WI38 (cell line): ENCODE data around the gene RNF115.
"Not testable (repeated sequence)": the region's sequence is repeated elsewhere in the genome, so short reads cannot be mapped to it uniquely, and the experiment has no call there.

Experiments used
- H3K4me3 ChIP-seq: 2 replicates; pipeline ENCODE4 v1.5.1; 2011; ENCODE audit warnings: low read depth, mild to moderate bottlenecking, control low read depth, low read length
- CTCF ChIP-seq: IDR thresholded peaks from 2 replicates; pipeline ENCODE4 v1.5.1; 2012; ENCODE audit warnings: low read depth, mild to moderate bottlenecking, control low read depth, low read length

Gene RNF115

GRCh38 chr1:145720878-145721671 is 102.8 kb downstream of the RNF115 start:
- peak overlapping the region; percentile 49 for H3K4me3 ChIP-seq
- peak; percentile 77 for TF ChIP-seq CTCF

GRCh38 chr1:145720556-145720877 is 103.4 kb downstream of the RNF115 start:
- no peak for TF ChIP-seq CTCF
- peak overlapping the region; percentile 49 for H3K4me3 ChIP-seq

GRCh38 chr1:145719230-145720079 is 104.4 kb downstream of the RNF115 start, which contains the start of gene CD160:
Gene CD160, plus strand, starts transcription at chr1:145719499. Its CDS starts 8,829 bp downstream, at chr1:145728328.
- no peak within 1 kb of the TSS for H3K4me3 ChIP-seq
- no peak for TF ChIP-seq CTCF

GRCh38 chr1:145718465-145718864 is 105.4 kb downstream of the RNF115 start:
- not testable (repeated sequence) for H3K4me3 ChIP-seq

GRCh38 chr1:145717833-145718232 is 106.1 kb downstream of the RNF115 start:
- H3K4me3 ChIP-seq: no peak overlapping the region
- no peak for TF ChIP-seq CTCF

- TF ChIP-seq CTCF: no peak
- H3K4me3 ChIP-seq: no peak overlapping the region
These were observed 107.1 kb downstream of the RNF115 start for GRCh38 chr1:145716641-145717345.

GRCh38 chr1:145714524-145715111 is 109.3 kb downstream of the RNF115 start:
- H3K4me3 ChIP-seq: no peak overlapping the region
- TF ChIP-seq CTCF: no peak
